Glutamatergic neuron (in vitro differentiated cells): ENCODE measurements around the gene NUDT14. TPM values are rescaled to one million over a fixed set of nuclear protein-coding genes. Genes with fewer than 3 reads are reported as not detected.

ENCODE experiments used
- DNase-seq: peaks from one replicate; pipeline ENCODE4 v3.0.0; 2022
- H3K27ac Mint-ChIP-seq: one replicate; pipeline ENCODE4 v1.8.0; 2020; ENCODE audit warnings: mild to moderate bottlenecking, mixed read lengths, inconsistent platforms; ENCODE audit not compliant: unreplicated experiment
- H3K27me3 Mint-ChIP-seq: one replicate; pipeline ENCODE4 v1.8.0; 2020; ENCODE audit warnings: mild to moderate bottlenecking, moderate library complexity, mixed read lengths, inconsistent platforms; ENCODE audit not compliant: unreplicated experiment
- H3K36me3 Mint-ChIP-seq: one replicate; pipeline ENCODE4 v1.8.0; 2020; ENCODE audit warnings: mild to moderate bottlenecking, mixed read lengths, inconsistent platforms; ENCODE audit not compliant: unreplicated experiment
- H3K4me1 Mint-ChIP-seq: one replicate; pipeline ENCODE4 v1.8.0; 2020; ENCODE audit warnings: mild to moderate bottlenecking, low read depth, mixed read lengths, inconsistent platforms; ENCODE audit not compliant: unreplicated experiment
- H3K4me3 Mint-ChIP-seq: one replicate; pipeline ENCODE4 v1.8.0; 2020; ENCODE audit warnings: mild to moderate bottlenecking, mixed read lengths, inconsistent platforms; ENCODE audit not compliant: unreplicated experiment
- H3K9me3 Mint-ChIP-seq: one replicate; pipeline ENCODE4 v1.8.0; 2020; ENCODE audit warnings: mild to moderate bottlenecking, moderate library complexity, mixed read lengths, inconsistent platforms; ENCODE audit not compliant: unreplicated experiment
- CTCF ChIP-seq: fragments of 200-600 bp; sonication (generic); IDR thresholded peaks from one replicate; pipeline ENCODE4 v1.5.0; 2021; ENCODE audit not compliant: partially characterized antibody, unreplicated experiment
- total RNA-seq: library from RNA; stranded (reverse); fragmentation: NEBNext Ultra II Directional; extraction: Animal tissue kit (Norgen Biotek cat#: 25700); gene quantifications from one replicate; pipeline ENCODE4 v1.2.1, GENCODE V29; 2021; ENCODE audit not compliant: unreplicated experiment

Gene NUDT14
- total RNA-seq, 1 donor from 2014 or later = 114 TPM

DNA sequence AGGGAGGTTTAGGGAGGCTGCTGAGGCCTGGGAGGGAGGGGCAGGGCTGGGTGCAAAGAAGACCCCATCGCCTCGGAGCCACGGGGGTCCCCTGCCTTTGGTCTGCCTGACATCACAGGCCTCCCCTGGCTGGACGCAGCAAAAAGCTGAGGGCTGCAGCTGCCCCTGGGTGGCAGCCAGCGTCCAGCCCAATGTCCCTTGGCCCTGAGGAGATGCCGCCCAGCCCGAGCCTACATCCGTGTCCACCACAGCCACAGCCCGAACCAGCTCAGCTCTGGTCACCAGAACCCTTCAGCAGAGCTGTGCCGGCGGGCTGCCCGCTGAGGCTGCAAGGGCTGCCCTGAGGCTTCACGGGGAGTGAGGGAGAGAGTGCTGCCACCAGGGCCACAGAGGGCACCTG, 1.9 kb downstream of the NUDT14 start:
- Mint-ChIP-seq H3K4me1 (peaks cover 21% of the 10 kb centered on the region), H3K27ac (peak overlapping the region; percentile 66), H3K4me3 (peak overlapping the region; percentile 88), H3K36me3 (no peaks in the 10 kb centered on the region), H3K9me3 (peaks cover 9% of the 10 kb centered on the region), H3K27me3 (peaks cover 7% of the 10 kb centered on the region)
- TF ChIP-seq CTCF = no peak
- no peak for DNase-seq

- Mint-ChIP-seq H3K27ac (peak overlapping the region; percentile 94), H3K4me1 (peaks cover 20% of the 10 kb centered on the region), H3K4me3 (peak overlapping the region; percentile 76), H3K27me3 (peaks cover 7% of the 10 kb centered on the region), H3K36me3 (no peaks in the 10 kb centered on the region), H3K9me3 (peaks cover 9% of the 10 kb centered on the region)
- no peak for TF ChIP-seq CTCF
- DNase-seq = no peak
Measured at GRCh38 chr14:105178868-105179140, 2.3 kb downstream of the NUDT14 start.

- Mint-ChIP-seq H3K36me3 (no peaks in the 10 kb centered on the region), H3K4me1 (peaks cover 20% of the 10 kb centered on the region), H3K9me3 (peaks cover 9% of the 10 kb centered on the region), H3K27me3 (peaks cover 7% of the 10 kb centered on the region), H3K27ac (peak overlapping the region; percentile 94), H3K4me3 (peak overlapping the region; percentile 76)
- DNase-seq = peak; percentile 82
- no peak for TF ChIP-seq CTCF
Measured at GRCh38 chr14:105178069-105178867, 2.8 kb downstream of the NUDT14 start.

- Mint-ChIP-seq H3K4me1 (peaks cover 17% of the 10 kb centered on the region), H3K27me3 (peaks cover 5% of the 10 kb centered on the region), H3K9me3 (peaks cover 7% of the 10 kb centered on the region), H3K36me3 (no peaks in the 10 kb centered on the region), H3K4me3 (no peak overlapping the region), H3K27ac (peak overlapping the region; percentile 85)
- TF ChIP-seq CTCF = no peak
- DNase-seq = peak; percentile 52
Measured at GRCh38 chr14:105177082-105177481, 4.0 kb downstream of the NUDT14 start.

DNA sequence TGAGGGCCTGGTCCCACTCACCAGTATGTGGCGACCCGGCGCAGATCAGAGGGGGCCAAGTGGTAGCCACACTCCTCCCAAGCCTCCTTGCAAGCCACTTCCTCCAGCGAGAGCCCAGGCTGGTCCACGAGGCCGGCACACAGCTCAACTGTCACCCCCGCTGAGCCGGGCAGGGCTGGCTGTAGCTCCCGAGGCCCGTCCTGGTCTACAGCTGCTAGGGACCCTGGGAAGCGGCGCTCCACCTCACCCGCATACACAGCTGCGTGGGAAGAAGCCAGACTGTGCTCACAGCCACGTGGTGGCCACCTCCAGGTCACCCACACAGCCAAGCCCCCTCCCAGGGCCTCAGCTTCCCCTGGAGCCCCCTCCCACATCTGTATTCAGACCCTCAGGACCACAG, 4.6 kb downstream of the NUDT14 start:
- Mint-ChIP-seq H3K9me3 (peaks cover 7% of the 10 kb centered on the region), H3K4me3 (peak overlapping the region; percentile 25), H3K4me1 (peaks cover 20% of the 10 kb centered on the region), H3K36me3 (no peaks in the 10 kb centered on the region), H3K27ac (peak overlapping the region; percentile 85), H3K27me3 (peaks cover 5% of the 10 kb centered on the region)
- no peak for TF ChIP-seq CTCF
- no peak for DNase-seq
